Liver (tissue), 9 donors: Measurements from ENCODE around the gene CAMKK1. TPM values are rescaled to one million over a fixed set of nuclear protein-coding genes. Genes with fewer than 3 reads are reported as not detected.
A peak's percentile ranks its signal among the peaks of the same experiment; 100 is the strongest.

Experiments used
- DNase-seq: peaks from one replicate; pipeline ENCODE4 v3.0.0-alpha.2; 2017; ENCODE audit warnings: low spot score
- H3K27ac ChIP-seq, 2 donors: one replicate each; pipeline ENCODE4 v1.7.0; 2013; ENCODE audit warnings: inconsistent platforms in 2 of 2, low read length in 2 of 2, control low read depth in 1 of 2, low read depth in 1 of 2, mild to moderate bottlenecking in 1 of 2
- H3K27me3 ChIP-seq, 4 donors: one replicate each; pipeline versions ENCODE4 v1.6.1 to v1.7.0; 2013; ENCODE audit warnings: low read length in 3 of 4, inconsistent platforms in 1 of 4, mild to moderate bottlenecking in 1 of 4, moderate library complexity in 1 of 4; ENCODE audit not compliant: control insufficient read depth in 4 of 4, insufficient read depth in 4 of 4
- H3K36me3 ChIP-seq, 4 donors: one replicate each; pipeline versions ENCODE4 v1.6.1 to v1.7.0; 2013; ENCODE audit warnings: low read length in 3 of 4, mild to moderate bottlenecking in 3 of 4, low read depth in 1 of 4, moderate library complexity in 1 of 4; ENCODE audit not compliant: control insufficient read depth in 4 of 4, insufficient read depth in 3 of 4
- H3K4me1 ChIP-seq, 4 donors: one replicate each; pipeline versions ENCODE4 v1.6.1 to v1.7.0; 2013; ENCODE audit warnings: low read length in 3 of 4, mild to moderate bottlenecking in 3 of 4, moderate library complexity in 1 of 4; ENCODE audit not compliant: control insufficient read depth in 4 of 4, insufficient read depth in 4 of 4
- H3K4me3 ChIP-seq, 3 donors: one replicate each; pipeline versions ENCODE4 v1.6.1 to v1.7.0; 2013; ENCODE audit warnings: low read length in 3 of 3, control low read depth in 1 of 3, low read depth in 1 of 3, mild to moderate bottlenecking in 1 of 3
- H3K9ac ChIP-seq, 2 donors: one replicate each; pipeline ENCODE4 v1.7.0; 2013; ENCODE audit warnings: low read length in 2 of 2, mild to moderate bottlenecking in 2 of 2, moderate library complexity in 2 of 2, control low read depth in 1 of 2, low read depth in 1 of 2
- H3K9me3 ChIP-seq, 4 donors: one replicate each; pipeline versions ENCODE4 v1.6.1 to v1.7.0; 2013; ENCODE audit warnings: low read length in 3 of 4; ENCODE audit not compliant: control insufficient read depth in 4 of 4
- EGR1 ChIP-seq, 2 donors: IDR thresholded peaks; 2 replicates each; pipeline ENCODE4 v1.6.1; 2016 to 2018; ENCODE audit warnings: antibody characterized with exemption in 2 of 2, low read depth in 2 of 2
- FOXA1 ChIP-seq: IDR thresholded peaks from 2 replicates; pipeline ENCODE4 v1.6.1; 2016; ENCODE audit warnings: antibody characterized with exemption
- FOXA2 ChIP-seq: IDR thresholded peaks from 2 replicates; pipeline ENCODE4 v1.6.1; 2016; ENCODE audit warnings: antibody characterized with exemption
- GABPA ChIP-seq, 2 donors: IDR thresholded peaks in 1 of 2; conservative IDR thresholded peaks in 1 of 2; 2 replicates each; pipeline ENCODE4 v1.6.1; 2016; ENCODE audit warnings: antibody characterized with exemption in 2 of 2, mild to moderate bottlenecking in 1 of 2, moderate library complexity in 1 of 2
- HNF4A ChIP-seq, 2 donors: conservative IDR thresholded peaks; 2 replicates each; pipeline ENCODE4 v1.6.1; 2016; ENCODE audit warnings: antibody characterized with exemption in 2 of 2, mild to moderate bottlenecking in 2 of 2
- HNF4G ChIP-seq: IDR thresholded peaks from 2 replicates; pipeline ENCODE4 v1.6.1; 2016; ENCODE audit warnings: antibody characterized with exemption
- JUND ChIP-seq, 2 donors: IDR thresholded peaks; 2 replicates each; pipeline ENCODE4 v1.6.1; 2016; ENCODE audit warnings: antibody characterized with exemption in 2 of 2
- MAX ChIP-seq: IDR thresholded peaks from 2 replicates; pipeline ENCODE4 v1.6.1; 2016; ENCODE audit warnings: antibody characterized with exemption
- NR2F2 ChIP-seq: IDR thresholded peaks from 2 replicates; pipeline ENCODE4 v1.6.1; 2016; ENCODE audit warnings: antibody characterized with exemption
- RAD21 ChIP-seq, 2 donors: IDR thresholded peaks; 2 replicates each; pipeline ENCODE4 v1.6.1; 2016; ENCODE audit warnings: antibody characterized with exemption in 2 of 2, mild to moderate bottlenecking in 2 of 2
- RXRA ChIP-seq, 2 donors: IDR thresholded peaks; 2 replicates each; pipeline ENCODE4 v1.6.1; 2017 to 2018; ENCODE audit warnings: antibody characterized with exemption in 2 of 2, mild to moderate bottlenecking in 1 of 2
- SP1 ChIP-seq: IDR thresholded peaks from 2 replicates; pipeline ENCODE4 v1.6.1; 2018; ENCODE audit warnings: antibody characterized with exemption, mild to moderate bottlenecking
- TAF1 ChIP-seq: conservative IDR thresholded peaks from 2 replicates; pipeline ENCODE4 v1.6.1; 2016; ENCODE audit warnings: antibody characterized with exemption, mild to moderate bottlenecking
- YY1 ChIP-seq: IDR thresholded peaks from 2 replicates; pipeline ENCODE4 v1.6.1; 2016; ENCODE audit warnings: antibody characterized with exemption, mild to moderate bottlenecking
- WGBS: extraction: QIAGEN DNeasy Blood & Tissue Kit; methylation state at CpG from one replicate; pipeline ENCODE4 v1.1.7; 2013; 5-methylcytosine and 5-hydroxymethylcytosine counted together
- polyA plus RNA-seq, 2 donors: library from polyadenylated mRNA; stranded (reverse) in 1 of 2; unstranded in 1 of 2; fragments of 200-250 nt in 1 of 2; fragments of >200 nt in 1 of 2; fragmentation: Nextera tagmentation in 1 of 2; extraction: Ambion mirVana in 1 of 2; gene quantifications; one replicate each; pipeline versions ENCODE4 v1.2.1 to v1.2.3, GENCODE V29; 2013 to 2015
- total RNA-seq, 2 donors: library from RNA; depleted of rRNA; stranded (reverse); fragments of >200 nt; gene quantifications; one replicate each; pipeline ENCODE4 v1.2.3, GENCODE V29; 2014
- TF ChIP-seq, protein P1 (sequence below): IDR thresholded peaks from 2 replicates; pipeline ENCODE4 v1.6.1; 2016; ENCODE audit warnings: antibody characterized with exemption
- TF ChIP-seq, protein P2 (sequence below): fragments of 150-350 bp; IDR thresholded peaks from 2 replicates; pipeline ENCODE4 v1.5.1; 2017; ENCODE audit warnings: improper control_type of control experiment, low read depth, low read length; ENCODE audit not compliant: missing input control
- TF ChIP-seq, protein P3 (sequence below): IDR thresholded peaks from 2 replicates; pipeline ENCODE4 v1.6.1; 2016; ENCODE audit warnings: antibody characterized with exemption, mild to moderate bottlenecking
- TF ChIP-seq, protein P4 (sequence below): IDR thresholded peaks from 2 replicates; pipeline ENCODE4 v1.6.1; 2016; ENCODE audit warnings: antibody characterized with exemption
- donor health status: healthy.
- donor health status: healthy.
- donor health status: healthy.
- donor health status: healthy.
- donor health status: healthy.

The CAMKK1 gene
- total and polyA plus RNA-seq, 4 donors: 0.24 to 0.67 (median 0.50) TPM

- H3K9ac ChIP-seq: no peak overlapping the region
- WGBS: 62% methylated on average over 10 of the region's 10 CpGs
- no peak for DNase-seq
These were observed 6.1 kb downstream of the CAMKK1 start for GRCh38 chr17:3886776-3887175.

DNA sequence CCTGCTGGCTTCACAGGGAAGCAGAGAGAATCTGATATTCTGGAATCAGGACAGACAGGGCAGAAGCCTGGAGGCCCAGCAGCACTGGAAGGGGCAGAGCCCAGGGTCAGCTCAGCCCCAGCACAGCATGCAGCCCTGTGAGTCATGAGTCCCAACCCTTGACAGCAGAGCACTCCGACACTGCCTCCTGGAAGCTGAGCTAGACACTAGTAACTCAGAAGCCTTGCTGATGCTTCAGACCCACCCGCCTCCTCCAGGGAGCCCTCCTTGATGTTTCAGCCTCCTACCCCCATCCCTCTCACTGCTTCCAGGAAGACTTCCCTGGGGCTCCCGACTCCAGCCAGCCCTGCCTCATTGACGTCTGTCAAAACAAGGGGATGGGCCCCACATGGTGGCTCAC, 6.9 kb downstream of the CAMKK1 start:
- Histone ChIP-seq H3K4me1 (peaks cover 0 to 12% (median 6%) of the 10 kb centered on the region in 4 donors), H3K4me3 (no peak overlapping the region), H3K9ac (no peak overlapping the region), H3K27me3 (peaks cover 0 to 2% (median 0%) of the 10 kb centered on the region in 4 donors), H3K27ac (no peak overlapping the region), H3K36me3 (no peaks in the 10 kb centered on the region), H3K9me3 (no peaks in the 10 kb centered on the region)
- no peak for DNase-seq
- WGBS: 81% methylated on average over 4 of the region's 4 CpGs
- no peak for TF ChIP-seq RXRA (IDR thresholded peaks at IDR 0.05)
- TF ChIP-seq HNF4A (conservative IDR thresholded peaks at IDR 0.05): no peak
- TF ChIP-seq EGR1 (IDR thresholded peaks at IDR 0.05; ENCODE audit: low read depth in 2 of 2): no peak
- TF ChIP-seq JUND (IDR thresholded peaks at IDR 0.05): no peak
- TF ChIP-seq, protein P1, sequence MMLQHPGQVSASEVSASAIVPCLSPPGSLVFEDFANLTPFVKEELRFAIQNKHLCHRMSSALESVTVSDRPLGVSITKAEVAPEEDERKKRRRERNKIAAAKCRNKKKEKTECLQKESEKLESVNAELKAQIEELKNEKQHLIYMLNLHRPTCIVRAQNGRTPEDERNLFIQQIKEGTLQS: no peak
- TF ChIP-seq SP1: no peak
- TF ChIP-seq FOXA2: no peak
- no peak for TF ChIP-seq YY1
- no peak for TF ChIP-seq GABPA (IDR thresholded peaks at IDR 0.05 in 1 of 2, conservative IDR thresholded peaks at IDR 0.05 in 1 of 2)
- TF ChIP-seq, protein P2, sequence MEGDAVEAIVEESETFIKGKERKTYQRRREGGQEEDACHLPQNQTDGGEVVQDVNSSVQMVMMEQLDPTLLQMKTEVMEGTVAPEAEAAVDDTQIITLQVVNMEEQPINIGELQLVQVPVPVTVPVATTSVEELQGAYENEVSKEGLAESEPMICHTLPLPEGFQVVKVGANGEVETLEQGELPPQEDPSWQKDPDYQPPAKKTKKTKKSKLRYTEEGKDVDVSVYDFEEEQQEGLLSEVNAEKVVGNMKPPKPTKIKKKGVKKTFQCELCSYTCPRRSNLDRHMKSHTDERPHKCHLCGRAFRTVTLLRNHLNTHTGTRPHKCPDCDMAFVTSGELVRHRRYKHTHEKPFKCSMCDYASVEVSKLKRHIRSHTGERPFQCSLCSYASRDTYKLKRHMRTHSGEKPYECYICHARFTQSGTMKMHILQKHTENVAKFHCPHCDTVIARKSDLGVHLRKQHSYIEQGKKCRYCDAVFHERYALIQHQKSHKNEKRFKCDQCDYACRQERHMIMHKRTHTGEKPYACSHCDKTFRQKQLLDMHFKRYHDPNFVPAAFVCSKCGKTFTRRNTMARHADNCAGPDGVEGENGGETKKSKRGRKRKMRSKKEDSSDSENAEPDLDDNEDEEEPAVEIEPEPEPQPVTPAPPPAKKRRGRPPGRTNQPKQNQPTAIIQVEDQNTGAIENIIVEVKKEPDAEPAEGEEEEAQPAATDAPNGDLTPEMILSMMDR: no peak
- no peak for TF ChIP-seq MAX
- TF ChIP-seq HNF4G: no peak
- TF ChIP-seq FOXA1: no peak

More at GRCh38 chr17:3886776-3887175, 6.1 kb downstream of the CAMKK1 start:
- Histone ChIP-seq H3K9me3 (no peaks in the 10 kb centered on the region), H3K4me3 (no peak overlapping the region), H3K4me1 (peaks cover 0 to 13% (median 6%) of the 10 kb centered on the region in 4 donors), H3K27ac (peak overlapping the region; percentile 53 to 55), H3K27me3 (peaks cover 0 to 2% (median 0%) of the 10 kb centered on the region in 4 donors), H3K36me3 (no peaks in the 10 kb centered on the region)
- no peak for TF ChIP-seq YY1
- no peak for TF ChIP-seq HNF4G
- no peak for TF ChIP-seq JUND (IDR thresholded peaks at IDR 0.05)
- peak; percentile 42 to 49 for TF ChIP-seq RXRA (IDR thresholded peaks at IDR 0.05)
- TF ChIP-seq SP1: peak; percentile 55
- TF ChIP-seq TAF1: no peak
- no peak for TF ChIP-seq RAD21 (IDR thresholded peaks at IDR 0.05)
- TF ChIP-seq NR2F2: peak; percentile 93
- peak; percentile 33 to 78 for TF ChIP-seq EGR1 (IDR thresholded peaks at IDR 0.05; ENCODE audit: low read depth in 2 of 2)
- TF ChIP-seq, protein P3, sequence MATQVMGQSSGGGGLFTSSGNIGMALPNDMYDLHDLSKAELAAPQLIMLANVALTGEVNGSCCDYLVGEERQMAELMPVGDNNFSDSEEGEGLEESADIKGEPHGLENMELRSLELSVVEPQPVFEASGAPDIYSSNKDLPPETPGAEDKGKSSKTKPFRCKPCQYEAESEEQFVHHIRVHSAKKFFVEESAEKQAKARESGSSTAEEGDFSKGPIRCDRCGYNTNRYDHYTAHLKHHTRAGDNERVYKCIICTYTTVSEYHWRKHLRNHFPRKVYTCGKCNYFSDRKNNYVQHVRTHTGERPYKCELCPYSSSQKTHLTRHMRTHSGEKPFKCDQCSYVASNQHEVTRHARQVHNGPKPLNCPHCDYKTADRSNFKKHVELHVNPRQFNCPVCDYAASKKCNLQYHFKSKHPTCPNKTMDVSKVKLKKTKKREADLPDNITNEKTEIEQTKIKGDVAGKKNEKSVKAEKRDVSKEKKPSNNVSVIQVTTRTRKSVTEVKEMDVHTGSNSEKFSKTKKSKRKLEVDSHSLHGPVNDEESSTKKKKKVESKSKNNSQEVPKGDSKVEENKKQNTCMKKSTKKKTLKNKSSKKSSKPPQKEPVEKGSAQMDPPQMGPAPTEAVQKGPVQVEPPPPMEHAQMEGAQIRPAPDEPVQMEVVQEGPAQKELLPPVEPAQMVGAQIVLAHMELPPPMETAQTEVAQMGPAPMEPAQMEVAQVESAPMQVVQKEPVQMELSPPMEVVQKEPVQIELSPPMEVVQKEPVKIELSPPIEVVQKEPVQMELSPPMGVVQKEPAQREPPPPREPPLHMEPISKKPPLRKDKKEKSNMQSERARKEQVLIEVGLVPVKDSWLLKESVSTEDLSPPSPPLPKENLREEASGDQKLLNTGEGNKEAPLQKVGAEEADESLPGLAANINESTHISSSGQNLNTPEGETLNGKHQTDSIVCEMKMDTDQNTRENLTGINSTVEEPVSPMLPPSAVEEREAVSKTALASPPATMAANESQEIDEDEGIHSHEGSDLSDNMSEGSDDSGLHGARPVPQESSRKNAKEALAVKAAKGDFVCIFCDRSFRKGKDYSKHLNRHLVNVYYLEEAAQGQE: no peak
- TF ChIP-seq, protein P4, sequence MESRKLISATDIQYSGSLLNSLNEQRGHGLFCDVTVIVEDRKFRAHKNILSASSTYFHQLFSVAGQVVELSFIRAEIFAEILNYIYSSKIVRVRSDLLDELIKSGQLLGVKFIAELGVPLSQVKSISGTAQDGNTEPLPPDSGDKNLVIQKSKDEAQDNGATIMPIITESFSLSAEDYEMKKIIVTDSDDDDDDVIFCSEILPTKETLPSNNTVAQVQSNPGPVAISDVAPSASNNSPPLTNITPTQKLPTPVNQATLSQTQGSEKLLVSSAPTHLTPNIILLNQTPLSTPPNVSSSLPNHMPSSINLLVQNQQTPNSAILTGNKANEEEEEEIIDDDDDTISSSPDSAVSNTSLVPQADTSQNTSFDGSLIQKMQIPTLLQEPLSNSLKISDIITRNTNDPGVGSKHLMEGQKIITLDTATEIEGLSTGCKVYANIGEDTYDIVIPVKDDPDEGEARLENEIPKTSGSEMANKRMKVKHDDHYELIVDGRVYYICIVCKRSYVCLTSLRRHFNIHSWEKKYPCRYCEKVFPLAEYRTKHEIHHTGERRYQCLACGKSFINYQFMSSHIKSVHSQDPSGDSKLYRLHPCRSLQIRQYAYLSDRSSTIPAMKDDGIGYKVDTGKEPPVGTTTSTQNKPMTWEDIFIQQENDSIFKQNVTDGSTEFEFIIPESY: no peak
- no peak for TF ChIP-seq HNF4A (conservative IDR thresholded peaks at IDR 0.05)
- no peak for TF ChIP-seq MAX
- TF ChIP-seq, protein P2: no peak
